Gastrocnemius medialis (tissue), 4 donors: Measurements from ENCODE around the gene DHX40. TPM values are rescaled to one million over a fixed set of nuclear protein-coding genes. Genes with fewer than 3 reads are reported as not detected.
A peak's percentile ranks its signal among the peaks of the same experiment; 100 is the strongest.
"Not testable (repeated sequence)": the region's sequence is repeated elsewhere in the genome, so short reads cannot be mapped to it uniquely, and the experiment has no call there.

Experiments used
- ATAC-seq, 2 donors: fragments of 150-250 bp; one replicate each; pipeline ENCODE4 v1.9.1; 2016
- DNase-seq, 2 donors: peaks; one replicate each; pipeline ENCODE4 v3.0.0-alpha.2; 2019
- H3K27ac ChIP-seq, 4 donors: fragments of 200-600 bp; sonication (generic); 1 replicate in 1 of 4; 2 replicates in 3 of 4; pipeline ENCODE4 v1.5.1; 2016 to 2018; ENCODE audit warnings: mild to moderate bottlenecking in 2 of 4, moderate library complexity in 1 of 4
- H3K27me3 ChIP-seq, 3 donors: fragments of 200-600 bp; sonication (generic) in 2 of 3; 1 replicate in 1 of 3; 2 replicates in 2 of 3; pipeline versions ENCODE4 v1.5.1 to v1.6.0; 2016 to 2019; ENCODE audit warnings: mild to moderate bottlenecking in 1 of 3, moderate library complexity in 1 of 3
- H3K36me3 ChIP-seq, 2 donors: fragments of 200-600 bp; sonication (generic) in 1 of 2; one replicate each; pipeline ENCODE4 v1.5.1; 2017 to 2018
- H3K4me1 ChIP-seq, 2 donors: fragments of 200-600 bp; sonication (generic) in 1 of 2; one replicate each; pipeline ENCODE4 v1.5.1; 2016 to 2017; ENCODE audit warnings: mild to moderate bottlenecking in 2 of 2
- H3K4me3 ChIP-seq, 4 donors: fragments of 200-600 bp; sonication (generic) in 3 of 4; 1 replicate in 1 of 4; 2 replicates in 3 of 4; pipeline ENCODE4 v1.5.1; 2016 to 2019; ENCODE audit warnings: mild to moderate bottlenecking in 2 of 4
- H3K9me3 ChIP-seq, 3 donors: fragments of 200-600 bp; sonication (generic) in 2 of 3; 1 replicate in 1 of 3; 2 replicates in 2 of 3; pipeline ENCODE4 v1.5.1; 2016 to 2019
- POLR2A ChIP-seq, 2 donors: fragments of 450-650 bp; IDR thresholded peaks; one replicate each; pipeline ENCODE4 v1.6.1; 2017; ENCODE audit warnings: antibody characterized with exemption in 2 of 2, mild to moderate bottlenecking in 2 of 2, moderate library complexity in 2 of 2
- in situ Hi-C, 4 donors: fragments of 200-750 bp; cut with MboI; loops; one replicate each; pipeline versions ENCODE4 v1.15.0 to v1.8.0; 2017; ENCODE audit warnings: low sequenced_read_pairs in 4 of 4
- intact Hi-C: fragments of 100-400 bp; cut with DNase I; formaldehyde crosslinking; loops from one replicate; pipeline ENCODE4 v1.15.1; 2023; ENCODE audit warnings: low total_unique reads
- total RNA-seq, 4 donors: library from RNA; depleted of rRNA; stranded (reverse); fragments of >200 nt; gene quantifications; one replicate each; pipeline versions ENCODE4 v1.1.0 to v1.2.3, GENCODE V29; 2016
- TF ChIP-seq, protein P1 (sequence below), 5 experiments: fragments of 450-650 bp in 3 of 5; fragments of 200-600 bp in 2 of 5; sonication (generic) in 2 of 5; IDR thresholded peaks in 4 of 5; conservative IDR thresholded peaks in 1 of 5; 1 replicate in 4 of 5; 2 replicates in 1 of 5; pipeline ENCODE4 v1.5.1; 2016 to 2019; ENCODE audit warnings: antibody characterized with exemption in 5 of 5, mild to moderate bottlenecking in 3 of 5, moderate library complexity in 3 of 5

The DHX40 gene
- total RNA-seq, 4 donors from 2014 or later = 21.2 to 32.2 (median 26.9) TPM

- no peak for DNase-seq
- Histone ChIP-seq H3K9me3 (no peaks in the 10 kb centered on the region), H3K27ac (no peak overlapping the region), H3K27me3 (no peaks in the 10 kb centered on the region), H3K4me1 (no peaks in the 10 kb centered on the region), H3K36me3 (no peaks in the 10 kb centered on the region), H3K4me3 (no peak overlapping the region)
- intact Hi-C loops (no loop called here), in situ Hi-C loops (loop anchor here in 1 of 4 donors (25.0 kb wide), 1 partner anchor 246 kb away; no protein-coding TSS in a partner anchor)
- ATAC-seq = no peak
- TF ChIP-seq POLR2A (IDR thresholded peaks at IDR 0.05) = no peak
- TF ChIP-seq, protein P1, sequence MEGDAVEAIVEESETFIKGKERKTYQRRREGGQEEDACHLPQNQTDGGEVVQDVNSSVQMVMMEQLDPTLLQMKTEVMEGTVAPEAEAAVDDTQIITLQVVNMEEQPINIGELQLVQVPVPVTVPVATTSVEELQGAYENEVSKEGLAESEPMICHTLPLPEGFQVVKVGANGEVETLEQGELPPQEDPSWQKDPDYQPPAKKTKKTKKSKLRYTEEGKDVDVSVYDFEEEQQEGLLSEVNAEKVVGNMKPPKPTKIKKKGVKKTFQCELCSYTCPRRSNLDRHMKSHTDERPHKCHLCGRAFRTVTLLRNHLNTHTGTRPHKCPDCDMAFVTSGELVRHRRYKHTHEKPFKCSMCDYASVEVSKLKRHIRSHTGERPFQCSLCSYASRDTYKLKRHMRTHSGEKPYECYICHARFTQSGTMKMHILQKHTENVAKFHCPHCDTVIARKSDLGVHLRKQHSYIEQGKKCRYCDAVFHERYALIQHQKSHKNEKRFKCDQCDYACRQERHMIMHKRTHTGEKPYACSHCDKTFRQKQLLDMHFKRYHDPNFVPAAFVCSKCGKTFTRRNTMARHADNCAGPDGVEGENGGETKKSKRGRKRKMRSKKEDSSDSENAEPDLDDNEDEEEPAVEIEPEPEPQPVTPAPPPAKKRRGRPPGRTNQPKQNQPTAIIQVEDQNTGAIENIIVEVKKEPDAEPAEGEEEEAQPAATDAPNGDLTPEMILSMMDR (IDR thresholded peaks at IDR 0.05 in 4 of 5, conservative IDR thresholded peaks at IDR 0.05 in 1 of 5) = no peak
Measured at GRCh38 chr17:59558039-59558438, 7.4 kb upstream of the DHX40 start.

GRCh38 chr17:59558953-59559352 is 6.5 kb upstream of the DHX40 start:
- ATAC-seq = no peak
- TF ChIP-seq POLR2A (IDR thresholded peaks at IDR 0.05) = no peak
- TF ChIP-seq, protein P1 (IDR thresholded peaks at IDR 0.05 in 4 of 5, conservative IDR thresholded peaks at IDR 0.05 in 1 of 5) = peak in 1 of 5 experiments; percentile 19
- H3K4me1 ChIP-seq = no peaks in the 10 kb centered on the region

GRCh38 chr17:59561042-59561441 is 4.4 kb upstream of the DHX40 start:
- DNase-seq (no peak), ATAC-seq (no peak)
- in situ Hi-C loops (loop anchor here in 1 of 4 donors (25.0 kb wide), 1 partner anchor 249 kb away; no protein-coding TSS in a partner anchor), intact Hi-C loops (loop anchor here (10.0 kb wide), 1 partner anchor 54 kb away; the partner anchor contains the start of gene CLTC)
- H3K4me1 ChIP-seq = peaks cover under 1% of the 10 kb centered on the region in 2 donors
- H3K4me3 ChIP-seq = no peak overlapping the region
- H3K27ac ChIP-seq = no peak overlapping the region
- no peaks in the 10 kb centered on the region for H3K36me3 ChIP-seq
- no peaks in the 10 kb centered on the region for H3K9me3 ChIP-seq
- H3K27me3 ChIP-seq = no peaks in the 10 kb centered on the region
- TF ChIP-seq POLR2A (IDR thresholded peaks at IDR 0.05) = no peak
- TF ChIP-seq, protein P1 (IDR thresholded peaks at IDR 0.05 in 4 of 5, conservative IDR thresholded peaks at IDR 0.05 in 1 of 5) = peak in 1 of 5 experiments; percentile 20

More at GRCh38 chr17:59558953-59559352, 6.5 kb upstream of the DHX40 start:
- no peak overlapping the region for H3K4me3 ChIP-seq
- no peak for DNase-seq
- in situ Hi-C loops (loop anchor here in 1 of 4 donors (25.0 kb wide), 1 partner anchor 247 kb away; no protein-coding TSS in a partner anchor), intact Hi-C loops (no loop called here)
- H3K9me3 ChIP-seq = no peaks in the 10 kb centered on the region
- H3K27me3 ChIP-seq = no peaks in the 10 kb centered on the region
- no peak overlapping the region for H3K27ac ChIP-seq
- H3K36me3 ChIP-seq = no peaks in the 10 kb centered on the region

GRCh38 chr17:59565959-59566324 is 532 bp downstream of the DHX40 start:
- intact Hi-C loops (loop anchor here (10.0 kb wide), 1 partner anchor 49 kb away; the partner anchor contains the start of gene CLTC), in situ Hi-C loops (loop anchor here in 1 of 4 donors (25.0 kb wide), 1 partner anchor 254 kb away; no protein-coding TSS in a partner anchor)
- Histone ChIP-seq H3K4me3 (peak overlapping the region; percentile 85 to 100 (median 94)), H3K36me3 (no peaks in the 10 kb centered on the region), H3K4me1 (peaks cover 8 to 11% of the 10 kb centered on the region in 2 donors), H3K27me3 (no peaks in the 10 kb centered on the region), H3K9me3 (no peaks in the 10 kb centered on the region), H3K27ac (peak overlapping the region; percentile 77 to 95 (median 86))
- DNase-seq (peak in 1 of 2 donors; percentile 22), ATAC-seq (peak; percentile 61)
- TF ChIP-seq POLR2A (IDR thresholded peaks at IDR 0.05) = no peak
- TF ChIP-seq, protein P1 (IDR thresholded peaks at IDR 0.05 in 4 of 5, conservative IDR thresholded peaks at IDR 0.05 in 1 of 5) = no peak

DNA sequence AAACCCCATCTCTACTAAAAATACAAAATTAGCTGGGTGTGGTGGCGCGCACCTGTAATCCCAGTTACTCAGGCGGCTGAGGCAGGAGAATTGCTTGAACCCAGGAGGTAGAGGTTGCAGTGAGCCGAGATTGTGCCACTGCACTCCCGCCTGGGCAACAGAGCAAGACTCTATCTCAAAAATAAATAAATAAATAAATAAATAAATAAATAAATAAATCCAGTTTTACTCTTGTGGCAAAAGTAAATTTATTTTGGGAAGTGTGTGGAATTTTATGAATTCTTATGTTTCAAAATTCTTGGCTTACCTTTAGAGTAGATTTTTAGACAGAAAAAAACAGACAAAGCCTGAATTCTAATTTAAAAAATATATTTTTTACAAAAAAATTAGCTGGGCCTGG is 3.7 kb downstream of the DHX40 start:
- H3K27me3 ChIP-seq, ATAC-seq, H3K36me3 ChIP-seq, H3K4me3 ChIP-seq, DNase-seq, H3K9me3 ChIP-seq, H3K27ac ChIP-seq: not testable (repeated sequence)
- in situ Hi-C loops (loop anchor here in 1 of 4 donors (25.0 kb wide), 1 partner anchor 257 kb away; no protein-coding TSS in a partner anchor), intact Hi-C loops (loop anchor here (10.0 kb wide), 1 partner anchor 46 kb away; the partner anchor contains the start of gene CLTC)
- H3K4me1 ChIP-seq = peaks cover 8 to 11% of the 10 kb centered on the region in 2 donors
